Measurements from ENCODE around the gene RIBC1. TPM values are rescaled to one million over a fixed set of nuclear protein-coding genes. Genes with fewer than 3 reads are reported as not detected.

Gene RIBC1
- 0.70 TPM for polyA plus RNA-seq (2013, experiment 1 of 2)
- polyA plus RNA-seq (2013, experiment 2 of 2): 0.79 TPM

- Histone ChIP-seq H3K27me3 (ENCODE audit: control insufficient read depth in 1 of 2, insufficient read depth in 1 of 2, low read length in 2 of 2) (peaks cover 0 to 5% of the 10 kb centered on the region in 2 experiments), H3K36me3 (ENCODE audit: control insufficient read depth in 1 of 2, insufficient read depth in 2 of 2, low read depth in 1 of 2, low read length in 2 of 2) (peaks cover under 1 to 9% of the 10 kb centered on the region in 2 experiments), H3K9me3 (ENCODE audit: control insufficient read depth, low read length) (no peaks in the 10 kb centered on the region), H3K27ac (ENCODE audit: low read length, poor library complexity, severe bottlenecking) (peak within 1 kb of the TSS; percentile 93), H2AFZ (ENCODE audit: low read depth, low read length) (peak within 1 kb of the TSS; percentile 85), H2BK120ac (ENCODE audit: low read depth, low read length) (no peak within 1 kb of the TSS), H3K9ac (ENCODE audit: low read length) (peak within 1 kb of the TSS; percentile 99), H3K4me3 (ENCODE audit: insufficient read depth in 1 of 2, low read depth in 1 of 2, low read length in 2 of 2) (peak within 1 kb of the TSS; percentile 68 to 89), H2BK15ac (ENCODE audit: low read depth, poor library complexity, severe bottlenecking) (peak within 1 kb of the TSS; percentile 23), H3K79me1 (replicated peaks; ENCODE audit: low read length, poor library complexity, severe bottlenecking) (no peaks in the 10 kb centered on the region), H2BK12ac (ENCODE audit: low read length in 2 of 2) (no peak within 1 kb of the TSS), H4K91ac (ENCODE audit: low read length) (peak within 1 kb of the TSS; percentile 39), H3K18ac (ENCODE audit: low read depth in 1 of 2, low read length in 2 of 2) (peak within 1 kb of the TSS; percentile 54 to 87), H2AK5ac (ENCODE audit: low read length, severe bottlenecking) (no peak within 1 kb of the TSS), H3K4ac (ENCODE audit: low read depth in 1 of 2, low read length in 2 of 2) (peak within 1 kb of the TSS in 1 of 2 experiments; percentile 69), H3K23ac (ENCODE audit: low read length in 2 of 2) (no peak within 1 kb of the TSS), H3K4me1 (ENCODE audit: control insufficient read depth, insufficient read depth, low read depth, low read length) (peaks cover 5% of the 10 kb centered on the region), H2BK5ac (ENCODE audit: low read depth, low read length, poor library complexity, severe bottlenecking) (peak within 1 kb of the TSS; percentile 44), H3K4me2 (ENCODE audit: low read length, poor library complexity, severe bottlenecking) (peak within 1 kb of the TSS; percentile 95), H3K14ac (ENCODE audit: low read length in 2 of 2) (peak within 1 kb of the TSS in 1 of 2 experiments; percentile 48), H4K8ac (ENCODE audit: low read length) (peak within 1 kb of the TSS; percentile 54)
- WGBS: 1% methylated on average over 12 of the region's 17 CpGs
- DNase-seq: no peak
Observed at GRCh38 chrX:53422861-53423306, at the start of gene RIBC1. Gene RIBC1, plus strand, starts transcription at chrX:53422873. Its CDS starts 3,404 bp downstream, at chrX:53426277.

GRCh38 chrX:53373307-53373706 is 49.4 kb upstream of the RIBC1 start:
- Histone ChIP-seq H3K14ac (ENCODE audit: low read length in 2 of 2) (no peak overlapping the region), H3K36me3 (ENCODE audit: control insufficient read depth in 1 of 2, insufficient read depth in 2 of 2, low read depth in 1 of 2, low read length in 2 of 2) (peaks cover 3 to 15% of the 10 kb centered on the region in 2 experiments), H3K9me3 (ENCODE audit: control insufficient read depth, low read length) (peaks cover 2% of the 10 kb centered on the region), H4K91ac (ENCODE audit: low read length) (no peak overlapping the region), H4K8ac (ENCODE audit: low read length) (no peak overlapping the region), H3K4me2 (ENCODE audit: low read length, poor library complexity, severe bottlenecking) (no peak overlapping the region), H2BK12ac (ENCODE audit: low read length in 2 of 2) (no peak overlapping the region), H2BK15ac (ENCODE audit: low read depth, poor library complexity, severe bottlenecking) (no peak overlapping the region), H2BK120ac (ENCODE audit: low read depth, low read length) (no peak overlapping the region), H3K27me3 (ENCODE audit: control insufficient read depth in 1 of 2, insufficient read depth in 1 of 2, low read length in 2 of 2) (no peaks in the 10 kb centered on the region), H3K79me1 (replicated peaks; ENCODE audit: low read length, poor library complexity, severe bottlenecking) (no peaks in the 10 kb centered on the region), H3K9ac (ENCODE audit: low read length) (no peak overlapping the region), H3K18ac (ENCODE audit: low read depth in 1 of 2, low read length in 2 of 2) (no peak overlapping the region), H2BK5ac (ENCODE audit: low read depth, low read length, poor library complexity, severe bottlenecking) (no peak overlapping the region), H3K4ac (ENCODE audit: low read depth in 1 of 2, low read length in 2 of 2) (no peak overlapping the region), H2AFZ (ENCODE audit: low read depth, low read length) (no peak overlapping the region), H3K27ac (ENCODE audit: low read length, poor library complexity, severe bottlenecking) (no peak overlapping the region), H3K23ac (ENCODE audit: low read length in 2 of 2) (no peak overlapping the region), H3K4me1 (ENCODE audit: control insufficient read depth, insufficient read depth, low read depth, low read length) (no peaks in the 10 kb centered on the region), H3K4me3 (ENCODE audit: insufficient read depth in 1 of 2, low read depth in 1 of 2, low read length in 2 of 2) (no peak overlapping the region), H2AK5ac (ENCODE audit: low read length, severe bottlenecking) (no peak overlapping the region)
- no peak for DNase-seq
- WGBS: 44% methylated on average over 1 of the region's 2 CpGs

- WGBS: 91% methylated on average over 7 of the region's 7 CpGs
- Histone ChIP-seq H2AK5ac (ENCODE audit: low read length, severe bottlenecking) (no peak overlapping the region), H3K36me3 (ENCODE audit: control insufficient read depth in 1 of 2, insufficient read depth in 2 of 2, low read depth in 1 of 2, low read length in 2 of 2) (peaks cover 6 to 25% of the 10 kb centered on the region in 2 experiments), H3K27ac (ENCODE audit: low read length, poor library complexity, severe bottlenecking) (no peak overlapping the region), H3K4me2 (ENCODE audit: low read length, poor library complexity, severe bottlenecking) (no peak overlapping the region), H2BK15ac (ENCODE audit: low read depth, poor library complexity, severe bottlenecking) (no peak overlapping the region), H4K91ac (ENCODE audit: low read length) (no peak overlapping the region), H3K9ac (ENCODE audit: low read length) (no peak overlapping the region), H2BK12ac (ENCODE audit: low read length in 2 of 2) (no peak overlapping the region), H3K4me1 (ENCODE audit: control insufficient read depth, insufficient read depth, low read depth, low read length) (peaks cover 3% of the 10 kb centered on the region), H3K4ac (ENCODE audit: low read depth in 1 of 2, low read length in 2 of 2) (no peak overlapping the region), H3K18ac (ENCODE audit: low read depth in 1 of 2, low read length in 2 of 2) (no peak overlapping the region), H3K9me3 (ENCODE audit: control insufficient read depth, low read length) (no peaks in the 10 kb centered on the region), H2AFZ (ENCODE audit: low read depth, low read length) (no peak overlapping the region), H4K8ac (ENCODE audit: low read length) (no peak overlapping the region), H3K79me1 (replicated peaks; ENCODE audit: low read length, poor library complexity, severe bottlenecking) (no peaks in the 10 kb centered on the region), H2BK120ac (ENCODE audit: low read depth, low read length) (no peak overlapping the region), H3K4me3 (ENCODE audit: insufficient read depth in 1 of 2, low read depth in 1 of 2, low read length in 2 of 2) (no peak overlapping the region), H3K23ac (ENCODE audit: low read length in 2 of 2) (no peak overlapping the region), H2BK5ac (ENCODE audit: low read depth, low read length, poor library complexity, severe bottlenecking) (no peak overlapping the region), H3K27me3 (ENCODE audit: control insufficient read depth in 1 of 2, insufficient read depth in 1 of 2, low read length in 2 of 2) (no peaks in the 10 kb centered on the region), H3K14ac (ENCODE audit: low read length in 2 of 2) (no peak overlapping the region)
- DNase-seq: no peak
Observed at GRCh38 chrX:53374222-53374820, 48.4 kb upstream of the RIBC1 start.

GRCh38 chrX:53374923-53375322 is 47.8 kb upstream of the RIBC1 start:
- Histone ChIP-seq H3K4ac (ENCODE audit: low read depth in 1 of 2, low read length in 2 of 2) (no peak overlapping the region), H3K9ac (ENCODE audit: low read length) (no peak overlapping the region), H3K27ac (ENCODE audit: low read length, poor library complexity, severe bottlenecking) (no peak overlapping the region)

More at GRCh38 chrX:53374923-53375322, 47.8 kb upstream of the RIBC1 start:
- H3K4me2 ChIP-seq (ENCODE audit: low read length, poor library complexity, severe bottlenecking): no peak overlapping the region
- peaks cover 3% of the 10 kb centered on the region for H3K4me1 ChIP-seq (ENCODE audit: control insufficient read depth, insufficient read depth, low read depth, low read length)
- no peaks in the 10 kb centered on the region for H3K79me1 ChIP-seq (replicated peaks; ENCODE audit: low read length, poor library complexity, severe bottlenecking)
- H4K91ac ChIP-seq (ENCODE audit: low read length): no peak overlapping the region
- H3K36me3 ChIP-seq (ENCODE audit: control insufficient read depth in 1 of 2, insufficient read depth in 2 of 2, low read depth in 1 of 2, low read length in 2 of 2): peaks cover 6 to 31% of the 10 kb centered on the region in 2 experiments
- H3K27me3 ChIP-seq (ENCODE audit: control insufficient read depth in 1 of 2, insufficient read depth in 1 of 2, low read length in 2 of 2): no peaks in the 10 kb centered on the region
- no peak overlapping the region for H3K14ac ChIP-seq (ENCODE audit: low read length in 2 of 2)
- H2BK15ac ChIP-seq (ENCODE audit: low read depth, poor library complexity, severe bottlenecking): no peak overlapping the region
- no peak overlapping the region for H2AFZ ChIP-seq (ENCODE audit: low read depth, low read length)
- no peak overlapping the region for H2BK120ac ChIP-seq (ENCODE audit: low read depth, low read length)
- H2BK5ac ChIP-seq (ENCODE audit: low read depth, low read length, poor library complexity, severe bottlenecking): no peak overlapping the region
- H3K18ac ChIP-seq (ENCODE audit: low read depth in 1 of 2, low read length in 2 of 2): no peak overlapping the region
- no peak overlapping the region for H3K23ac ChIP-seq (ENCODE audit: low read length in 2 of 2)
- no peak overlapping the region for H3K4me3 ChIP-seq (ENCODE audit: insufficient read depth in 1 of 2, low read depth in 1 of 2, low read length in 2 of 2)
- H4K8ac ChIP-seq (ENCODE audit: low read length): no peak overlapping the region
- H2BK12ac ChIP-seq (ENCODE audit: low read length in 2 of 2): no peak overlapping the region
- no peaks in the 10 kb centered on the region for H3K9me3 ChIP-seq (ENCODE audit: control insufficient read depth, low read length)
- no peak overlapping the region for H2AK5ac ChIP-seq (ENCODE audit: low read length, severe bottlenecking)
- DNase-seq: no peak
